ENCODE measurements around the gene TGM1. TPM values are rescaled to one million over a fixed set of nuclear protein-coding genes. Genes with fewer than 3 reads are reported as not detected.
"Not testable (repeated sequence)": the region's sequence is repeated elsewhere in the genome, so short reads cannot be mapped to it uniquely, and the experiment has no call there.

Gene TGM1
- total RNA-seq, 1 donor from 2014 or later = 12.3 TPM

DNA sequence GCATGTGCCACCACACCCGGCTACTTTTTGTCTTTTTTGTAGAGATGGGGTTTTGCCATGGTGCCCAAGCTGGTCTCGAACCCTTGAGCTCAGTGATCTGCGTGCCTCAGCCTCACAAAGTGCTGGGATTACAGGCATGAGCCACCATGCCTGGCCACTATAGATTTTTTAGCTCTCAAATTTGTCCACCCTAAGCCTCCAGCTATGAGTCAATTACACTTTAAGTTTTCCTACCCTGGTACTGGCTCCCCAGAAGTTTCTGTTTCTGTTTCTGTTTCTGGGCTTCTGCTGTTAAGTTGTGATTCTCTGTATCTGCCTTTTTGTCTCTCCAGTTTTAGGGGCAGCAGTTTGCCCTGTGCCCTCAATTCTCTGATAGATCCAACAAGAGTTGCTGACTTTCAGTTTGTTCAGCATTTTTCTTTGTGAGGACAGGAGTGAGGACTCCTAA, 16.2 kb downstream of the TGM1 start:
- H3K27me3 ChIP-seq (ENCODE audit: control insufficient read depth, insufficient read depth, low read length) = no peaks in the 10 kb centered on the region
- DNase-seq (ENCODE audit: low read depth) = no peak
- no peaks in the 10 kb centered on the region for H3K36me3 ChIP-seq (ENCODE audit: control insufficient read depth, insufficient read depth, low read length)
- TF ChIP-seq, protein P1, sequence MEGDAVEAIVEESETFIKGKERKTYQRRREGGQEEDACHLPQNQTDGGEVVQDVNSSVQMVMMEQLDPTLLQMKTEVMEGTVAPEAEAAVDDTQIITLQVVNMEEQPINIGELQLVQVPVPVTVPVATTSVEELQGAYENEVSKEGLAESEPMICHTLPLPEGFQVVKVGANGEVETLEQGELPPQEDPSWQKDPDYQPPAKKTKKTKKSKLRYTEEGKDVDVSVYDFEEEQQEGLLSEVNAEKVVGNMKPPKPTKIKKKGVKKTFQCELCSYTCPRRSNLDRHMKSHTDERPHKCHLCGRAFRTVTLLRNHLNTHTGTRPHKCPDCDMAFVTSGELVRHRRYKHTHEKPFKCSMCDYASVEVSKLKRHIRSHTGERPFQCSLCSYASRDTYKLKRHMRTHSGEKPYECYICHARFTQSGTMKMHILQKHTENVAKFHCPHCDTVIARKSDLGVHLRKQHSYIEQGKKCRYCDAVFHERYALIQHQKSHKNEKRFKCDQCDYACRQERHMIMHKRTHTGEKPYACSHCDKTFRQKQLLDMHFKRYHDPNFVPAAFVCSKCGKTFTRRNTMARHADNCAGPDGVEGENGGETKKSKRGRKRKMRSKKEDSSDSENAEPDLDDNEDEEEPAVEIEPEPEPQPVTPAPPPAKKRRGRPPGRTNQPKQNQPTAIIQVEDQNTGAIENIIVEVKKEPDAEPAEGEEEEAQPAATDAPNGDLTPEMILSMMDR (IDR thresholded peaks at IDR 0.05; ENCODE audit: insufficient read depth, low read length, poor library complexity, severe bottlenecking) = no peak
- H3K4me3 ChIP-seq (ENCODE audit: low read depth, low read length) = no peak overlapping the region

DNA sequence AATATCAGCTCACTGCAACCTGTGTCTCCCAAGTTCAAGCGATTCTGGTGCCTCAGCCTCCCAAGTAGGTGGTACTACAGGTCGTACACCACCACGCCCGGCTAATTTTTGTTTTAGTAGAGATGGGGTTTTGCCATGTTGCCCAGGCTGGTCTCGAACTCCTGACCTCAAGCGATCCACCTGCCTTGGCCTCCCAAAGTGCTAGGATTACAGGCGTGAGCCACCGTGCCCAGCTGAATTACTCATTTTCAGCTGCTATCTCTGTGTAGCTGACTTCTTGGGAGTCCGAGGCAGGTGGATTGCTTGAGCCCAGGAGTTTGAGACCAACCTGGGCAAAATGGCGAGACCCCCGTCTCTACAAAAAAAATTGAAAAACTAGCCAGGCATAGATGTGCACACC, 17.6 kb downstream of the TGM1 start:
- H3K4me3 ChIP-seq (ENCODE audit: low read depth, low read length); H3K27me3 ChIP-seq (ENCODE audit: control insufficient read depth, insufficient read depth, low read length); DNase-seq (ENCODE audit: low read depth); H3K36me3 ChIP-seq (ENCODE audit: control insufficient read depth, insufficient read depth, low read length): not testable (repeated sequence)

DNA sequence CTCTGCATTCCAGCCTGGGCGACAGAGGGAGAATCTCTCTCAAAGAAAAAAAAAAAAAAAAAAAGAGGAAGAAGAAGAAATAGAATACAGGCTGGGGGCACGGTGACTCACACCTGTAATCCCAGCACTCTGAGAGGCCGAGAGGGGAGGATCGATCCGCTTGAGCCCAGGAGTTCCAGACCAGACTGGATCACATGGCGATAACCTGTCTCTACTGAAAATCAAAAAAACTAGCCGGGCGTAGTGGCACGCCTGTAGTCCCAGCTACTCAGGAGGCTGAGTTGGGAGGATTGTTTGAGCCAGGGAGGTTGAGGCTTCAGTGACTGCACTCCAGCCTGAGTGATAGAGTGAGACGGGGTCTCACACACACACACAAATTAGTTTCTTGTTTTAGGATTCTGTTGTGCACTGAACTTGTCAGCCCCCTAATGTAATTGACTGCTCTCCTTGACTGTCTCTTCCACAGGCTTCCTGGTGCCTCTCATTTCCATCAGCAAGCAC, 19.6 kb downstream of the TGM1 start:
- H3K4me3 ChIP-seq (ENCODE audit: low read depth, low read length) = peak overlapping the region; percentile 80
- no peaks in the 10 kb centered on the region for H3K27me3 ChIP-seq (ENCODE audit: control insufficient read depth, insufficient read depth, low read length)
- H3K36me3 ChIP-seq (ENCODE audit: control insufficient read depth, insufficient read depth, low read length) = peaks cover 12% of the 10 kb centered on the region
- TF ChIP-seq, protein P1 (IDR thresholded peaks at IDR 0.05; ENCODE audit: insufficient read depth, low read length, poor library complexity, severe bottlenecking) = no peak
- DNase-seq (ENCODE audit: low read depth) = no peak

DNA sequence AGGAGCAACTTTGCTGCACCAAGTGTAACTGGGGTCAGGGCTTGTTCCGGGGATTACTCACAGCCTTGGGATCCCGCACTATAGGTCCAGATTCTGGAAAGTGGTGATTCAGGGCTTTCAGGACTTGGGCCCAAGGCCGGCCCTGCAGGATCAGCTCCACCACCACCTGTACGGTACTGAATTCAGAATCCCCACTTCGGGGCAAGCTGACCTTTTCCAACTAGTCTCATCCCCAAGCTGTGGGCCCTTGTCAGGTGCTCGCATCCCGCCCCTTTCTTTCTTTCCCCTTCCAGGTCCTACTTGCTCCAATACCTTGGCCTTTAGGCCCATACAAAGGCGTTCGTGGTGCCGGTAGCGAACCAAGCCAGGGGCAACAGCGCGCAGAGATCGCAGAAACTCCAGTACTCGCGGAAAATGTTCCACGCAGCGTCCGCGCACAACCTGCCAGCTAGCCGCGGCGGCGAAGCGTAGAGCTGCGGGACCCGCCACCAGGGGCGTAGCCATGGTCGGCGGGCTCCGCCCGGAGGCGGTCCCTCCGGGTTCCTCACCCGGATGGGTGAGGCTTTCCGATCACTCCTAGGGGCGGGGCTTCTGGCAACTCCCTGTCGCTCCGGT, 21.0 kb downstream of the TGM1 start:
- Histone ChIP-seq H3K36me3 (ENCODE audit: control insufficient read depth, insufficient read depth, low read length) (peaks cover 12% of the 10 kb centered on the region), H3K4me3 (ENCODE audit: low read depth, low read length) (peak overlapping the region; percentile 80), H3K27me3 (ENCODE audit: control insufficient read depth, insufficient read depth, low read length) (no peaks in the 10 kb centered on the region)
- TF ChIP-seq, protein P1 (IDR thresholded peaks at IDR 0.05; ENCODE audit: insufficient read depth, low read length, poor library complexity, severe bottlenecking) = peak; percentile 45
- no peak for DNase-seq (ENCODE audit: low read depth)

DNA sequence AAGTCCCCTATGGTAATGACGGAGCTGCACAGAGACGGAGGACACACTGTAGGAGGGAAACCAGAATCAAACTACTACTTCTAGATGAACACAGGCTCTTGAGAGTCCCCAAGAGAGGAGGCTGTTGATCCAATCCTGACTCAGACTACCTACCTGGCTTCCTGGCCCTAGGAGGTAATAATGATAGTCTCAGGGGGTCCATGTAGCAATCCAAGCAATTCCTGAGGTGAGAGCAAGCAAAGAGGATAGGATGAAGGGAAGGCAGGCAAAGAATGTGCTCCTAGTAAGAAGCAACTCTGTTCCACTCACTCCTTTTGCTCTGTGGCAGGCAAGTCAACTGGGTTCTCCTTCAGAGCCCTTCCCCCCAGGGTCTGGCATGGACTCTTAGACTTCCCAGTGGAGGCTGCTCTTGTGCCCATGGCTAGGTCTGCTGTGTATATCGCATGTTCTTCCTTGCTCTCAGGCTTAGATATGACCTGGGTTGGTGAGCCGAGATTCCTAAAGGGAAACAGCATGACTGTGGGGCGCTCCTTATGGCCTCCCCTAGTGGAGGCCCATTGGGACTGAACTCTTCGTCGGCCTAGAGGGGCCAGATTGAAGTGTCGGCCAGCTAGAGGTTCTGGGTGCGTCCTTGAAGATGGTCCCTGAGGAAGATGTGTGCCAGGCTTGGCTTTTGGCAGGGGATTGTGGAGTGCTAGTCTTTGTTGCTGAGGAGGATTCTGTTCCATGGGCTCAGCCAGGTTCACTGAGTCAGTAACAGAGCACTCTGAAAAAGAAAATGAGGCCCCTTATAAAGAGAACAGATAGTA, 22.7 kb downstream of the TGM1 start:
- Histone ChIP-seq H3K27me3 (ENCODE audit: control insufficient read depth, insufficient read depth, low read length) (no peaks in the 10 kb centered on the region), H3K36me3 (ENCODE audit: control insufficient read depth, insufficient read depth, low read length) (peaks cover 12% of the 10 kb centered on the region), H3K4me3 (ENCODE audit: low read depth, low read length) (no peak overlapping the region)
- DNase-seq (ENCODE audit: low read depth) = no peak
- TF ChIP-seq, protein P1 (IDR thresholded peaks at IDR 0.05; ENCODE audit: insufficient read depth, low read length, poor library complexity, severe bottlenecking) = no peak

DNA sequence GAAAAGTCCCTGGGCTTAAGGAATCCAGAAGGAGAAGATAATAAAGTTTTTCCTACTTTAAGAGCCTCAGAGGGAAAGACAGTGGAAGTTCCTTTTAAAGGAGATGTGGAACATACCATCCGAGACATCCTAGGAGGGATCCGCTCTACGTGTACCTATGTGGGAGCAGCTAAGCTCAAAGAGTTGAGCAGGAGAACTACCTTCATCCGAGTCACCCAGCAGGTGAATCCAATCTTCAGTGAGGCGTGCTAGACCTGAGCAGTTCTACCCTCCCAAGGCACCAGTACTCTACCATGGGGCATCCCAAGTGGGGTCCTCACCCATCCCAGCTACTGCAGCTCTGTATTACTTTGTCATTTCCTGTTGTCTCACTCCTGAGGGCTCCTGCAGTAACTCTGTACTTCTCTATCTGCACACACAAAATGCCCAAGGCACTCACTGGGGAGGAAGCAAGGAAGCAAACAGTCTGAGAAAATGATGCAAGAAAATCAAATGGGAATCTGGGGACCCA, 24.4 kb downstream of the TGM1 start:
- H3K36me3 ChIP-seq (ENCODE audit: control insufficient read depth, insufficient read depth, low read length) = peaks cover 12% of the 10 kb centered on the region
- no peak for DNase-seq (ENCODE audit: low read depth)
- TF ChIP-seq, protein P1 (IDR thresholded peaks at IDR 0.05; ENCODE audit: insufficient read depth, low read length, poor library complexity, severe bottlenecking) = no peak

More for the DNA sequence above, 24.4 kb downstream of the TGM1 start:
- no peaks in the 10 kb centered on the region for H3K27me3 ChIP-seq (ENCODE audit: control insufficient read depth, insufficient read depth, low read length)
- H3K4me3 ChIP-seq (ENCODE audit: low read depth, low read length) = no peak overlapping the region

All from kidney epithelial cell (primary cell).